Nephron (organoid): ENCODE data around the gene TRIM15.
A peak's percentile ranks its signal among the peaks of the same experiment; 100 is the strongest.

Source experiments
- H3K27ac Mint-ChIP-seq, 3 experiments: 2 replicates each; pipeline ENCODE4 v1.8.0; 2020; ENCODE audit warnings: mixed read lengths in 3 of 3, mild to moderate bottlenecking in 2 of 3, moderate library complexity in 1 of 3
- H3K27me3 Mint-ChIP-seq: 2 replicates; pipeline ENCODE4 v1.8.0; 2021; ENCODE audit warnings: low read depth, mild to moderate bottlenecking, moderate library complexity, mixed read lengths
- H3K36me3 Mint-ChIP-seq: 2 replicates; pipeline ENCODE4 v1.8.0; 2020; ENCODE audit warnings: low read depth, mixed read lengths
- H3K4me1 Mint-ChIP-seq: 2 replicates; pipeline ENCODE4 v1.8.0; 2020; ENCODE audit warnings: mixed read lengths
- H3K4me3 Mint-ChIP-seq, 3 experiments: 2 replicates each; pipeline ENCODE4 v1.8.0; 2020; ENCODE audit warnings: mild to moderate bottlenecking in 3 of 3, mixed read lengths in 3 of 3, moderate library complexity in 2 of 3
- H3K9me3 Mint-ChIP-seq: 2 replicates; pipeline ENCODE4 v1.8.0; 2020; ENCODE audit warnings: mixed read lengths
- TF ChIP-seq, protein P1 (sequence below), 3 experiments: fragments of 200-600 bp; sonication (generic); IDR thresholded peaks; one replicate each; pipeline ENCODE4 v1.5.0; 2021; ENCODE audit warnings: antibody characterized with exemption in 3 of 3; ENCODE audit not compliant: unreplicated experiment in 3 of 3

TRIM15 gene

DNA sequence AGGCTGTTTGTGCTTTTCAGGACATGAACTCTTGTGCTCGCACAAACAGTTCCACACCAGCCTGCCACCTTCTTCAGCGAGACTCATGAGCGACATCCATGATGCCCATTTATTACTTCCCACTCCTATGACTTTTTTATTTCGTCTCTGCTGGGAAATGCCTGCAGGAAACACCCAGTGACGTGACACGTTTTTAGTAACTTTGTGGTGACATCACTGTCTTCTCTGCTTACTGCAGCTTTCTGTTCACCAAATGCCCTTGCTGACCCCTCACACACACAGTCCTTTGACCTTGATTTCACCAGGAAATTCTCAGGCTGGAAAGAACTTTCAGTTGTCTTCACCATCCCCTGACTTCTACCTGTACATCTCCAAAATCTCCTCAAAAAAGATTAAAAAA is 18.5 kb upstream of the TRIM15 start:
- H3K36me3 Mint-ChIP-seq: no peaks in the 10 kb centered on the region
- no peak overlapping the region for H3K27ac Mint-ChIP-seq
- no peak overlapping the region for H3K4me3 Mint-ChIP-seq
- no peaks in the 10 kb centered on the region for H3K9me3 Mint-ChIP-seq
- TF ChIP-seq, protein P1, sequence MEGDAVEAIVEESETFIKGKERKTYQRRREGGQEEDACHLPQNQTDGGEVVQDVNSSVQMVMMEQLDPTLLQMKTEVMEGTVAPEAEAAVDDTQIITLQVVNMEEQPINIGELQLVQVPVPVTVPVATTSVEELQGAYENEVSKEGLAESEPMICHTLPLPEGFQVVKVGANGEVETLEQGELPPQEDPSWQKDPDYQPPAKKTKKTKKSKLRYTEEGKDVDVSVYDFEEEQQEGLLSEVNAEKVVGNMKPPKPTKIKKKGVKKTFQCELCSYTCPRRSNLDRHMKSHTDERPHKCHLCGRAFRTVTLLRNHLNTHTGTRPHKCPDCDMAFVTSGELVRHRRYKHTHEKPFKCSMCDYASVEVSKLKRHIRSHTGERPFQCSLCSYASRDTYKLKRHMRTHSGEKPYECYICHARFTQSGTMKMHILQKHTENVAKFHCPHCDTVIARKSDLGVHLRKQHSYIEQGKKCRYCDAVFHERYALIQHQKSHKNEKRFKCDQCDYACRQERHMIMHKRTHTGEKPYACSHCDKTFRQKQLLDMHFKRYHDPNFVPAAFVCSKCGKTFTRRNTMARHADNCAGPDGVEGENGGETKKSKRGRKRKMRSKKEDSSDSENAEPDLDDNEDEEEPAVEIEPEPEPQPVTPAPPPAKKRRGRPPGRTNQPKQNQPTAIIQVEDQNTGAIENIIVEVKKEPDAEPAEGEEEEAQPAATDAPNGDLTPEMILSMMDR (IDR thresholded peaks at IDR 0.05; ENCODE audit: unreplicated experiment in 3 of 3): no peak
- H3K27me3 Mint-ChIP-seq: peaks cover 57% of the 10 kb centered on the region
- H3K4me1 Mint-ChIP-seq: no peaks in the 10 kb centered on the region

GRCh38 chr6:30145818-30146217 is 17.5 kb upstream of the TRIM15 start:
- no peaks in the 10 kb centered on the region for H3K4me1 Mint-ChIP-seq
- peaks cover 51% of the 10 kb centered on the region for H3K27me3 Mint-ChIP-seq
- H3K9me3 Mint-ChIP-seq: peaks cover 2% of the 10 kb centered on the region
- TF ChIP-seq, protein P1 (IDR thresholded peaks at IDR 0.05; ENCODE audit: unreplicated experiment in 3 of 3): no peak
- H3K27ac Mint-ChIP-seq: no peak overlapping the region
- H3K36me3 Mint-ChIP-seq: no peaks in the 10 kb centered on the region
- H3K4me3 Mint-ChIP-seq: no peak overlapping the region

DNA sequence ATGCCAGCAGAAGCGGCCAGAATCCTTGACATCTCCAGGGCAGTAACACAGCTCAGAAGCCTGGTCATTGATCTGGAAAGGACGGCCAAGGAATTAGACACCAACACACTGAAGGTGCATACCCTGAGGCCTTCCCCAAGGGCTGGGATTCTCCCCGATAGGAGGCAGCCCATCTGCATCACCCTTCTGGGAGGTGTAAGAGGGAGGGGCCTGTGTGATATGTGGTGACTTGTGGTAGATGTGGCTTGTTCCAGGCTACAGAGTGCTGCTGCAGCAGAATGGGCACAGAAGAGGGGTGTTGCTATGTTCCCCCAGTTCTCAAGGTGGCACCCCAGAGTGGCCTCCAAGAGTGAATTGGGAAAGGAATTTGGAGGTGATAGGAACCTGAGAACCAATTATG is 16.2 kb upstream of the TRIM15 start:
- H3K9me3 Mint-ChIP-seq: peaks cover 2% of the 10 kb centered on the region
- H3K27ac Mint-ChIP-seq: no peak overlapping the region
- H3K4me3 Mint-ChIP-seq: no peak overlapping the region
- peaks cover 39% of the 10 kb centered on the region for H3K27me3 Mint-ChIP-seq
- TF ChIP-seq, protein P1 (IDR thresholded peaks at IDR 0.05; ENCODE audit: unreplicated experiment in 3 of 3): no peak
- no peaks in the 10 kb centered on the region for H3K36me3 Mint-ChIP-seq
- H3K4me1 Mint-ChIP-seq: no peaks in the 10 kb centered on the region

- H3K4me3 Mint-ChIP-seq: no peak overlapping the region
- H3K27me3 Mint-ChIP-seq: peaks cover 31% of the 10 kb centered on the region
- TF ChIP-seq, protein P1 (IDR thresholded peaks at IDR 0.05; ENCODE audit: unreplicated experiment in 3 of 3): no peak
- no peaks in the 10 kb centered on the region for H3K4me1 Mint-ChIP-seq
- H3K36me3 Mint-ChIP-seq: no peaks in the 10 kb centered on the region
- H3K27ac Mint-ChIP-seq: no peak overlapping the region
- H3K9me3 Mint-ChIP-seq: peaks cover 2% of the 10 kb centered on the region
Observed at GRCh38 chr6:30149234-30149633, 14.1 kb upstream of the TRIM15 start.

DNA sequence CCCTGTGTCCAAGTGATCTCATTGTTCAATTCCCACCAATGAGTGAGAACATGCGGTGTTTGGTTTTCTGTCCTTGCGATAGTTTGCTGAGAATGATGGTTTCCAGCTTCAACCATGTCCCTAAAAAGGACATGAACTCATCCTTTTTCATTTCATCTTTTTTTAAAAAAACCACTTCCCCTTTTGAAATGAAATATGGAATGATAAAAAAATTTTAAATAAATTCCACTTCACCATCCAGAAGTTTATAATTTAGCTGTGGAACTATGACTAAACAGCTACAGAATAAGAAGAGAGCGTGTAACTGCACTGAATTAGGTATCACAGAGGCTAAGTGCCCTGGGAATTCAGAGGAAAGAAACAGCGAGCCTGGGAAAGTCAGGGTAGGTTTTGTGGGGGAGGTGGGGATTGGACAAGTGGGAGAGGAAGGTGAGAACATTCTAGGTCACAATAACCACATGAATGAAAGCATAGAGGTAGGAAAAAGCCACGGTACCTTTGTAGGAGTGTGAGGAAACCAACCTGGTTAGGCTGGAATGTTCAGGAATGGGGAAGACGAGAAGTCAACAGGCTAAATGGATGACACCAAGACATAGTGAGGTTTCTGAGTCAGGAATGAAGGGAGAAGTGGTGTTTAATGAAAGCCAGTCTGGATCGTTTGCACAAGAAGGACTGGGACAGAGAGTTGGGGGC is 13.3 kb upstream of the TRIM15 start:
- H3K4me1 Mint-ChIP-seq: peaks cover 5% of the 10 kb centered on the region
- H3K9me3 Mint-ChIP-seq: peaks cover 2% of the 10 kb centered on the region

More for the DNA sequence above, 13.3 kb upstream of the TRIM15 start:
- peak overlapping the region in 2 of 3 experiments; percentile 4 to 7 for H3K27ac Mint-ChIP-seq
- no peak overlapping the region for H3K4me3 Mint-ChIP-seq
- peaks cover 28% of the 10 kb centered on the region for H3K27me3 Mint-ChIP-seq
- no peaks in the 10 kb centered on the region for H3K36me3 Mint-ChIP-seq
- TF ChIP-seq, protein P1 (IDR thresholded peaks at IDR 0.05; ENCODE audit: unreplicated experiment in 3 of 3): no peak
